Forelimb muscle (tissue), 1 donor: ENCODE data around the gene DERA. TPM values are rescaled to one million over a fixed set of nuclear protein-coding genes. Genes with fewer than 3 reads are reported as not detected.
"Not testable (repeated sequence)": the region's sequence is repeated elsewhere in the genome, so short reads cannot be mapped to it uniquely, and the experiment has no call there.

Source experiments
- DNase-seq: peaks from one replicate; pipeline ENCODE4 v3.0.0-alpha.2; 2013; ENCODE audit warnings: low read depth
- polyA plus RNA-seq: library from polyadenylated mRNA; unstranded; fragments of 120-200 nt; gene quantifications from one replicate; pipeline ENCODE4 v1.2.1, GENCODE V29; 2013; ENCODE audit not compliant: insufficient read length

The DERA gene
- polyA plus RNA-seq, 1 donor, result 28.0 TPM

DNA sequence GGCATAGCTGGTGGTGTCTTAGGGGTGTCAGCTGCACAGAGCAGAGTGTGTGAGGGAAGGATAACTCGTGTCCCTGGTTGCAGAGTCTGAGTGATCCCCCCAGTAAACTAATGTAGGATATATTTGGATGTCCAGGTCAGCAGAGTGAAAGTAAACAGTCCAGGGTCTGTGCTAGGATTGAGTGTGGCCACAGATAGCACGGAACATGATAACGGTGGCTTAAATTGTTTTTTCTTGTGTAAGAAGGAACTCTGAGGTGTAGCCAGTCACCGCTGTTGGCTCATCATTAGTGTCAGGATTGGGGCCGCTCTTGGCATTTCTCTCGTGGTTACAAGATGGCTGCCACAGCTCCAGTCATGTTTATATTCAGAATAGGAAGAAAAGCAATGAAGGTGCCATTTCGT, 97.3 kb downstream of the DERA start:
- no peak for DNase-seq

DNA sequence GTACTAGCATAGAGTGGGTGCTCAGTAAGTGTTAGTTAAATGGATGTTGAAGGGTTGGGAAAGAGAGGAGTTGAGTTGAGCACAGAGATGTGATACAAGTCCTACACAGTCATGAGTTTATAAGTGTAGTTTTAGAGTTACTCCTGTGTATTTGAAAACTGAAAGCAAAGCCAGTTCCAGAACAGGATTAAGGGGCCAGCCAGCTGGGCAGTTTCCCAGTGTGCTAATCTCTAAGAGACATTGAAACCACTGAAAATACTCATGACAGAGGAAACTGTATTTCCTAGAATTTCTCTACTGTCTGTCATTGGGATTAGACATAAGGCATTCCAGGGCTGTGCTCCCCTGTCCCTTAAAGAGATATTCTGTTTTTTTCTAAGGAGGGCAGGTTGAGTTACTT, 101.0 kb downstream of the DERA start:
- peak; percentile 68 for DNase-seq

DNA sequence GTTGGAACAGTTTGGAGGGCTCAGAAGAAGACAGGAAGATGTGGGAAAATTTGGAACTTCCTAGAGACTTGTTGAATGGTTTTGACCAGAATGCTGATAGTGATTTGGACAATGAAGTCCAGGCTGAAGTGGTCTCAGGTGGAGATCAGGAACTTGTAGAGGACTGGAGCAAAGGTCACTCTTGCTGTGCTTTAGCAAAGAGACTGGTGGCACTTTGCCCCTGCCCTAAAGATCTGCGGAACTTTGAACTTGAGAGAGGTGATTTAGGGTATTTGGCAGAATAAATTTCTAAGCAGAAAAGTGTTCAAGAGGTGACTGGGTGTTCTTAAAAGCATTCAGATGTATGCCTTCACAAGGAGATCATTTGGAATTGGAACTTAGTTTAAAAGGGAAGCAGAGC, 102.6 kb downstream of the DERA start:
- DNase-seq, result not testable (repeated sequence)

DNA sequence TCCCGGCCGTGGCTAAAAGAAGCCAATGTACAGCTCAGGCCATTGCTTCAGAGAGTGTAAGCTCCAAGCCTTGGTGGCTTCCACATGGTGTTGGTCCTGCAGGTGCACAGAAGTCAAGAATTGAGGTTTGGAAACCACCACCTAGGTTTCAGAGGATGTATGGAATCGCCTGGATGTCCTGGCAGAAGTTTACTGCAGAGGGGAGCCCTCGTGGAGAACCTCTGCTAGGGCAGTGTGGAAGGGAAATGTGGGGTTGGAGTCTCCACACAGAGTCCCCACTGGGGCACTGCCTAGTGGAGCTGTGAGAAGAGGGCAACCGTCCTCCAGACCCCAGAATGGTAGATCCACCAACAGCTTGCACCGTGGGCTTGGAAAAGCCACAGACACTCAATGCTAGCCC, 103.3 kb downstream of the DERA start:
- DNase-seq, result not testable (repeated sequence)

DNA sequence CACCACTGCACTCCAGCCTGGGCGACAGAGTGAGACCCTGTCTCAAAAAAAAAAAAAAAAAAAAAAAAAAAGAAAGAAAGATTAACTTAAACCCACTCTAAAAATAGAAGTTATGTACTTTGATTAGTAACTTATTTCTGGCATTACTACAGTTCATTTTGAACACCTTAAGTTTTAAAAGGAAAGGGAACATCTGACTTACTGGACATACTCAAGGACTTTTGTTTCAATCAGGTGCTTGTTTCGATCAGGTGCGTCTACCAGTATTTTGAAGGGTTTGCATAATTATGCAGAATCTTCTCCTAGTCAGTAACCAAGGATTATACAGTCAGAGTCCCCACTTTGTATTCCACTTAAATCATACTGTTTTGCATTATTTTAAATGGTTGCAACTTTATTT, 105.6 kb downstream of the DERA start:
- no peak for DNase-seq

DNA sequence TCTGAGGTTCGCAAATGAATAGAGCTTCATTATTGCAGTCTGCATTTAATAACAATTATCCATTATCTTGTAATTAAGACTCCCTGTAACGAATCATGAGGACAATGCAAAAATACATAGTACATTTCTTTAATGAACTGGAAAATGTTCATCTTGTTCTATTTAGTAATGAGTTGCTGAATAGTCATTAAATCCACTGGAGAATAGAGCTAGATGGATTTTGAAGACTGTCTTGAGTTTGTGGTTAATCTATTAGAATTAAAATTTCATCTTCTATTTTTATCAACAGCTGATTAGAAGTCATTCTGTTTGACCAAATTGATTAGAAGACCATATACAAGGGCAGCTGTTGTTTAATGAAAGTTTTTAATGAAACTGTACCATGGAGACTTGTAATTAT, 107.2 kb downstream of the DERA start:
- DNase-seq, result no peak

DNA sequence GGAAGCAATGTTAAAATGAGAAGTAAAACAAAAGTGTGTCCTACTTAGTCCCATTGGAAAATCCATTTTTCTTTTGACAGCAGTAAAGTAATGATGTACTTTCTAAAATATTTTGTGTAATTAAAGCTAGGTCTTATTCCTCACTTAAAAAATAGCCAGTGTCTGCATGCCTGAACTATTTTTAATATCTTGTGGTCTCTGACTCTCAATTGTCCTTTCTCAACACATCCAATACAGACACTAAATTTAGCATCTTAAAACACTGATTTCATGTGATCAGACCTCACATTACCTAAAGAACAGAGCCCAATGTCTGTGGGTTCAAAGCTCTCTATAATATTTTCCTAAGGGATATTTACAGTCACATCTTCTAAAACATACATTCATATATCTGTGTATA, 108.0 kb downstream of the DERA start:
- no peak for DNase-seq

DNA sequence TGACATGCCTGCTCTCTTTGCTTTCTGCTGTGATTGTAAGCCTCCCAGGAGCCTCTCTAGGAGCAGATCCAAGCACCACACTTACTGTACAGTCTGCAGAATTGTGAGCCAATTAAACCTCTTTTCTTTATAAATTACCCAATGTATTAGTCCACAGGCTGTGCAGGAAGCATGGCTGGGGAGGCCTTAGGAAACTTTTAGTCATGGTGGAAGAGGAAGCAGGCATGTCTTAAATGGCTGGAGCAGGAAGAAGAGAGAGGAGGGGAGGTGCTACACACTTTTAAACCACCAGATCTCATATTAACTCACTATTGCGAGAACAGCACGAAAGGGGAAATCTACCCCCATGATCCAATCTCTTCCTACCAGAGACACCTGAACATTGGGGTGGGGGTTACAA, 108.9 kb downstream of the DERA start:
- no peak for DNase-seq

DNA sequence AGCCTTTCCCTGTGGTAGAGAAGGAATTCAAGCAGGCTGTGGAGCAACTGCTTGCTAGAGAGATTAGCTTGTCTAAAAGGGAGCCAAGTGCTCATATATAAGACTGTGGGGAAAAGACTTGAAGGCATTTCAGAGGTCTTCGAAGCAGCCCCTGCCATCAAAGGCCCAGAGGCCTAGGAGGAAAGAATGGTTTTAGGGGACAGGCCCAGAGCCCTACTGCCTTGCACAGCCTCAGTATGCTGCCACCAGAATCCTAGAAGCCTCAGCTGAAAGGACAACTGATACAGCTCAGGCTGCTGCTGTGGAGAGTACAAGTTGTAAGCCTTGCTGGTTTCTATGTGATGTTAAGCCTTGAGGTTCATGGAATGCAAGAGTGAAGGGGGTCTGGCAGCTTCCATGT, 109.9 kb downstream of the DERA start:
- DNase-seq, result no peak

DNA sequence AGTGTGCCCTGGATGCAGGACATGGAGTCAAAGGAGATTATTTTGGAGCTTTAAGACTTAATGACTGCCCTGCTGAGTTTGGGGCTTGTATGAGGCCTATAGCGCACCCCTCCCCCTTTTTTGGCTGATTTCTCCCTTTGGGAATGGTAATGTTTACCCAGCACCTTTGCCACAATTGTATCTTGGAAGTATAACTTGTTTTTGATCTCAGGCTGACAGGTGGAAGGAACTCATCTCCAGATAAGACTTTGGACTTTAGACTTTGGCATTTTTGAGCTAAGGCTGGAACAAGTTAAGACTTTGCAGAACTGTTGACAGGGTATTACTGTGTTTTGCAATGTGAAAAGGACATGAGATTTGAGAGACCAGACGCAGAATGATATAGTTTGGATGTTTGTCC, 110.5 kb downstream of the DERA start:
- no peak for DNase-seq

DNA sequence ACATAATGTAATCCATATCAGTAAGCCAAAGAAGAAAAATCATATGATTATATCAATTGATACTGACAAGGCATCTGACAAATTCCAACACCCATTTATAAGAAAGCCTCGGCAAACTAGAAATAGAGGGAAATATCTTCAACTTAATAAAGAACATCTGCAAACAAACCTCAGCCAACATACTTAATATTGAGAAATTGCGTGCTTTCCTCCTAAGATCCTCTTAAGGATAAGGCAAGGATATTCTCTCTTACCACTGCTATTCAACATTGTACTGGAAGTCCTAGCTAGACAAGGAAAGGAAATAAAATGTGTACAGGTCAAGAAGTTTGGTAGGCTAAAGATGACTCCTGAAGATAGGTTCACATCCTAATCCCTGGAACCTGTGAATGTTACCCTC, 115.9 kb downstream of the DERA start:
- DNase-seq, result peak; percentile 34

DNA sequence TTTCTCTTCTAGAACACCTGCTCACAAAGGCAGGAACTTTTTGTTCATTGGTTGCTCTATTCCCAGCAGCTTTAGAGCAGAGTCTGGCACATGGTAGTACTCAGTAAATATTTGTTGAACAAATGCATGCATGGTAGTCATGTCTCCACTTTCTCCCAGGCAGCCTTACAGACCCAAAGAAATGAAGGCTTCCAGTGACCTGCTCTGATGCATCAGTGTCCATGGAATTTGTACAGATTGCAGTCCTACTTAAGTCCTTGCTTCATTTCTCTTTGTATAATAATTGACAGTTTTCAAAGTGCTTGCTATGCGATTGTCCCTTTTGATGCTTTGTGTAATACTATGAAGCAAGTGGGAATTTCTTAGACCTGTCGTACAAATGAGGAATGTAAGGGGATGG, 119.6 kb downstream of the DERA start:
- no peak for DNase-seq

DNA sequence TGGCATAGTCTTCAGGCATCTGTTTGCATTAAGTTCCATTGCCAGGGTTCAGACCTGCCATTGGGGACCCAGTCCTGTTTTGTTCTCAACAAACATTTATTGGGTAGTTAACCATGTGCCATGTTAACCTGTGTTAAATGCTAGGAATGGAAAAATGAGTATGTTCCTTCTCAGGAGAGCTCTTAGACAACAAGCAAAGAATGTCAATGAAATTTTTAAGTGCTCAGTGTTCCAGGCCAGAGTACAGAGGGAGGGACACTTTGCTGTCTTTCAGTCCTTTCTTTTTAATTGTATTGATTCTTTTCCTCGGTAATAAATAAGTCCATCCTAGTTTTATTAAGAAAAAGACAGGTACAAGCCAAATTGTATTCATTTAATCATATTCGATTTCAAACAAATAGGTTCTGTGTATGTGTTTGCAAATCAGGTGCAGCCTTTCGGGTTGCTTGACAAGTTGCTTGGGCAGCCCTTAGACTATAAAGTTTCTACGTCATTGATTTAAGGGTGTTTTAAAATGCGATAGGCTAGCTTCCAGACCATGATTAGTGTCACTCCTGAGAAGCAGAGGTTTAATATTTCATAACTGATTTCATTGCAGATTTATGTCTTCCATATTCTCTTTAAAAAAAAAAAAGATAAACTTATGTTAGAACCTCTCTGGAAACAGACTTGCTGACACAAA, 123.1 kb downstream of the DERA start:
- DNase-seq, result no peak

DNA sequence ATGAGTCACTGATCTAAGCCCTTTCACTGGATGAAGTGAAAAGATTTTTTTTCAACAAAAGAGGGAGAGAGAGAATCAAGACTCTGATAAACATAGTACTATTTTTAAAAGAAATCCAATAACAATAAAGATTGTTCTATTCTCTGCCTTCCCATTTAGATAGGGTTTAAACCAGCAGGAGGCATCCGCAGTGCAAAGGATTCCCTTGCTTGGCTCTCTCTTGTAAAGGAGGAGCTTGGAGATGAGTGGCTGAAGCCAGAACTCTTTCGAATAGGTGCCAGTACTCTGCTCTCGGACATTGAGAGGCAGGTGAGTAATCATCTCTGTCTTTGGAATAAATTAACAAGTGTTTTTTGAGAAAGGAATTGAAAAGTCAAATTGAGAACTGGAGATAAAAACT, 124.9 kb downstream of the DERA start:
- DNase-seq, result no peak

DNA sequence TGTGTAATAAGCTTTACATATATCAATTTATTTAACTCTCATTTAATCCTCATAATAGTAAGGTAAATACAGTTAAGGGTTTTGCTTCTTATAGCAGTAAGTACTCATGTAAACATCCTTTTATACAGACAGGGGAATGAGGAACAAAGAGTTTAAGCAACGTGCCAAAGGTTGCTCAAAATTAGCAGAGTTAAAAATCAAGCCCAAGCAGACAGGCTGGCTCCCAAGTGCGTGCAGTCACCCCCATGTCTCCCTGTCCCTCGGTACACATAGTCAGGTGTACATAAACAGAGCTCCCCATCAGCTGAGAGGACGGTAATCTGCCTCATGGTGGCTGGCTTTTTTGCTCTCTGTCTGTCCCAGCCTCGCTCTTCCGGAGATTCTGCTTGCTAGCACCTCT, 126.4 kb downstream of the DERA start:
- DNase-seq, result no peak

DNA sequence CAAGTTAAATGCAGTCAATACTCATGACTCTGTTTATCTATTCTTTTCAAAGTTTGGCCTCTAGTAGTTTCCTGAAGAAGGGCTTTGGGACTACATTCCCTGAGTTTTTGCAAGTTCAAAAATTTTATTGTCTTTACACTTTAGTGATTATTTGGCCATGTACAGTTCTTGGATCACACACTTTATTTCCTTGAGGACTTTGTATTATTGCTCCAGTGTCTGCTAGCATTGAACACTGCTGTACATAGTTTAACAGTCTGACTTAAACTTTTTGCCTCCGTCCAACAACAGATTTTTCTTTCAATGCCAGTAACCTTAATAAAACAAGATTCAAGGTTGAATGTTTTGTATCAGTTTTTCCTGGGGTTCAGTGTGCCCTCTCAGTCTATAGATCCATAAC, 132.3 kb downstream of the DERA start:
- no peak for DNase-seq

DNA sequence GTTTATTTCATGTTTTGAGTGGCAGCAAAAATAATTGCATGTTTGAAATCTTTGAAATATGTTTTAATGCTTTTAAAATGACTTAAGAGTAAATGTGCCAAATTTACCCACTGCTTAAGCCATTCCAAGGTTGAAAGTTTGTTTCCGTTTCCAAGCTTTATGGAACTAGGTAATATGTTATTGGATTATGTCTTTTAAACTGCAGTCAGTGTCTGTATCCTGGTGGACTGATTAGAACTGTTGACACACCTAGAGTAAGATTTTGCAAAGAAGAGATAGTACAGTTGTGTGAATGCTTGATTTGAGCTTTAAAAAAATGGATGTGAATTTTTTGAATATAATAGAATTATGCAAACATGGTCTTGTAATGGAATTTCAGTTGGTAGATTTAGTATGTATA, 135.1 kb downstream of the DERA start:
- DNase-seq, result no peak

DNA sequence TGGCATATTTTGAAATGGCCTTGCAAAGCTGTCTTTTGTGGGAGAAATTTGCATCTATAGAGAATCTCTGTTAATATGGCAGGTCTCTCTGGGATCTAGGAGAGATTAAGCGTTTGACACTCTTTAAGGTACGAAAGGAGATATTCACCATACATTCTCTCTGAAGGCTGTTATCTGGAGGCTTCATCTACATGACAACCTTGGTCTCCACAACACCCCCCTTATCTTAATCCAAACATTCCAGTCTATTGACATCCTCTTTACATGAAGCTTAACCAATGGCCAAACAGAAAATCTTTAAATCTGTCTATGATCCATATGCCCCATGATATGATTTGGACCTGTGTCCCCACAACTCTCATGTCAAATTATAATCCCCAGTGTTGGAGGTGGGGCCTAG, 137.4 kb downstream of the DERA start:
- DNase-seq, result no peak

DNA sequence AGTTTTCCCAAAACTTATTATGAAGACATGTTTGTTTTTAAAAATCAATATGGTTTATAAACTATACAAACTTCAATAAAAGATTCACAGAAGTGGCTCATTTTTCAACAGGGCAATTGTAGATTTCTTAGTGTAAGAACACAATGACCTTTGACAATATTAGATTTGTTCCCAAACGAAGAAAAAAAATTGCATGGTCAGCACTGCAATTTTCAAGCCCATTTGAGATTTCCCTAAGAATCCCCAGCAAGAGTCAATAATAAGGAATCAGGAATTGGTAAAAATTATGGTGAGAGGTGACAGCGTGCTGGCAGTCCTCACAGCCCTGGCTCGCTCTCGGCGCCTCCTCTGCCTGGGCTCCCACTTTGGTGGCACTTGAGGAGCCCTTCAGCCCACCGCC, 145.8 kb downstream of the DERA start:
- no peak for DNase-seq

DNA sequence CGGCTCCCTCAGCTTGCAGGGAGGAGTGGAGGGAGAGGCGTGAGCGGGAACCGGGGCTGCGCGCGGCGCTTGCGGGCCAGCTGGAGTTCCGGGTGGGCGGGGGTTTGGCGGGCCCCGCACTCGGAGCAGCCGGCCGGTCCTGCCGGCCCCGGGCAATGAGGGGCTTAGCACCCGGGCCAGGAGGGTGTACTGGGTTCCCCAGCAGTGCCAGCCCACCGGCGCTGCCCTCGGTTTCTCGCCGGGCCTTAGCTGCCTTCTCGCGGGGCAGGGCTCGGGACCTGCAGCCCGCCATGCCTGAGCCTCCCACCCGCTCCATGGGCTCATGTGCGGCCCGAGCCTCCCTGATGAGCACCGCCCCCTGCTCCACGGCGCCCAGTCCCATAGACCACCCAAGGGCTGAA, 146.2 kb downstream of the DERA start:
- DNase-seq, result not testable (repeated sequence)

DNA sequence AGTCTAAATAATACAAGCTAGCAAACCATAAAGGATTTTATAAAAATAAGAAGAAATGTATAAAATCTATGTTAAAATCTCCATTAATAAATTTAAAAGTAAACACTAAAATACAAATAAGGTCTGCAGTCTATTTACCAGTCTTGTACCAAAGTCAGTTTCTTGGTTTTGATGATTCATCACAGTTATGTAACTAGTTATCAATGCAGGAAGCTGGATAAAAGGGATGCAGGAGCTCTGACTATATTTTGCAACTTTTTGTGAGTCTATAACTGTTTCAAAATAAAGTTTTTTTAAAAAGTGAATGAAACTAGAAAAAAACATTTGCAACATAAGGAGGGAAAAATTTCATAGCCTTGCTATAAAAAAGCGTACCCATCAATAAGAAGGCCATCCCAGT, 151.5 kb downstream of the DERA start:
- no peak for DNase-seq

DNA sequence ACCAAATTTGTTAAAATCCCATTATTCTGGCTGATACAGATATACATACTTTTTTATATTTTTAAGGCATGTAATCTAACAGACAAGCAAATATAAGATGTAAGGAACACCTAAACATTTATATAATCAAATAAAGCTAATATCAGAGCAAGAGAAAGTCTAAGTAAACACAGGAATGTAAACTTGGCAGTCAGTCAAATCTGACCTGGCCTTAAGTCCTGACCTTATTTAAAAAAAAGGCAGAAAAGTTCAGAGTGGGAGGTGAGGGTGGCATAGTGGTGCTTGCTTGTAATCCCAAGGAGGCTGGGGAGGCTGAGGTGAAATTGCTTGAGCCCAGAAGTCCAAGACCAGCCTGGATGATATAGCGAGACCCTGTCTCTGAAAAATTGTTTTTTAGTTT, 152.6 kb downstream of the DERA start:
- no peak for DNase-seq

DNA sequence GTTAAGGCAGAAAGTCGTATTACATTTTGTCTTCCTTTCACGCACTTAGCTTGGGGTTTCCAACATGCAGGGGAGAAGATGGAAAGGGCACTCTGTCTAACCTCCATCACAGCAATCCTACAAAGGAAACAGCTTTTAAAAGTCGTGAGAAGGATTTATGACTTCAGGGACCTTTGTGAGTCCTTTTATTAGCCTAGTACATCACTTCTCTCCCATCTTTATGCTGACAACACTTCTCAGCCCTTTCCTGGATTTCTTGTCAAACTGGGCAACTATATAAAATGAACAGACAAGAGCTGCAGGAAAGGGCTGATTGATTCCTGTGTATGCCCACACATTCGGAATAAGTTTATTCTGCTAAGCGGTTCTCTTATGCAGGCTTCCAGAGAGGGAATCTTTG, 159.0 kb downstream of the DERA start:
- no peak for DNase-seq

DNA sequence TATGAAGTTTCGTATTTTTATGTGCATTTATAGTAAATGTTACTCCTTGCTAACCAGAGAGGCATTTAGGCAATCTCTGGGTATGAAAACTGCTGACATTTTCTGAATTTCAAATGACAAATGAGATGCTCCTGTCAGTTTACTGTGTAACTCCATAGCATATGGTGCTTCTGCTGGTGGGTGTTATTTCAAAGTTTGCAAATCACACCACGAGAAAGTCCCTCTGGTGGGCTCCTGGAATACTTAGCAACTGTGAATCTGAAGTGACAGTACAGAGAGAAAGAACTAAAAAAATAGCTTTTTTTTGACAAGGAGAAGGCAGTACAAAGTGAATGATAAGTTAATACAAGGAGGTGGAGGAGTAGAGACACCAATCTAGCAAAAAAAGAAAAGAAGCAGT, 161.5 kb downstream of the DERA start:
- no peak for DNase-seq

DNA sequence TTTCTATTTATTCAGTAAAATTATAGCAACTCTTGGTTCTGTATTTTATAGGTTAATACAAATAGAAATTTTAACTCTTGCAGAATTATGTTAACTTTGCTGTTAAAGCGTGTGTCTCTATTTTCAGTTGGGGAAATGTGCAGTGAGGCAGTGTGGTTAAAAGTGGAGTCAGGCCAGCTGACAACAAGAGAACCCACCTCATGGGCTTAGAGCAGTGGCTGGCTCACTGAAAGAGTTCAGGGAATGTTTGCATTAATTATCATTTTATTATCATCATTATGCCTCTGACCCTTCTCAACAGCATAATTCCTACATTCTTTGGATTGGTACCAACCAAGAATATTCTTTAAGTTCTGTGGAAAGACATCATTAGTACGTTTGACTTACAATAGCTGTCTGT, 163.8 kb downstream of the DERA start:
- no peak for DNase-seq
